ENCODE data around the gene FBRSL1. TPM values are rescaled to one million over a fixed set of nuclear protein-coding genes. Genes with fewer than 3 reads are reported as not detected.

The FBRSL1 gene
- total and polyA plus RNA-seq, 2 donors (not counting 3 experiments of a cell fraction or from before 2014, with no cell fraction given) = 19.3 to 79.8 TPM

GRCh38 chr12:132494294-132495164 is 4.6 kb downstream of the FBRSL1 start:
- intact Hi-C loops (cut with micrococcal nuclease) = no loop called here
- FAIRE-seq (no peak), DNase-seq (ENCODE audit: low read depth, low spot score) (no peak)
- POLR2A ChIA-PET = no interaction called here
- Histone ChIP-seq H3K36me3 (ENCODE audit: control insufficient read depth in 2 of 2, extremely low read depth in 1 of 2, insufficient read depth in 2 of 2, low read length in 2 of 2) (no peaks in the 10 kb centered on the region), H3K9me1 (replicated peaks; ENCODE audit: control insufficient read depth, extremely low read depth, insufficient read depth, low read length) (no peaks in the 10 kb centered on the region), H3K4me1 (ENCODE audit: control insufficient read depth, extremely low read depth, insufficient read depth, low read length) (peaks cover 11% of the 10 kb centered on the region), H3K27me3 (ENCODE audit: control insufficient read depth in 2 of 2, insufficient read depth in 2 of 2, low read length in 2 of 2) (no peaks in the 10 kb centered on the region), H4K20me1 (replicated peaks; ENCODE audit: control insufficient read depth, extremely low read depth, insufficient read depth, low read length) (peaks cover 3% of the 10 kb centered on the region), H3K9ac (replicated peaks; ENCODE audit: extremely low read depth, insufficient read depth, low read length) (no peak overlapping the region), H3K79me2 (ENCODE audit: control insufficient read depth, insufficient read depth, low read length) (peaks cover 62% of the 10 kb centered on the region), H3K27ac (ENCODE audit: insufficient read depth, low read depth, low read length) (no peak overlapping the region), H3K4me2 (ENCODE audit: insufficient read depth, low read length) (no peak overlapping the region), H3K4me3 (replicated peaks in 1 of 3; ENCODE audit: insufficient read depth in 1 of 3, low read depth in 1 of 3, low read length in 3 of 3) (no peak overlapping the region), H2AFZ (ENCODE audit: low read depth, low read length) (no peak overlapping the region), H3K9me3 (replicated peaks; ENCODE audit: control insufficient read depth, insufficient read depth, low read length) (no peaks in the 10 kb centered on the region)
- dilution Hi-C loops (cut with MboI; ENCODE audit: extremely low pct_ligation_motif_present, low sequenced_read_pairs) = no loop called here
- CTCF ChIA-PET = interaction anchor here (1.2 kb wide), 1 partner anchor 12 kb away, joined by 3 read pairs; no protein-coding TSS in a partner anchor
- TF ChIP-seq EZH2 (IDR thresholded peaks at IDR 0.05; ENCODE audit: borderline replicate concordance, low read depth, low read length, severe bottlenecking) = no peak
- no peak for TF ChIP-seq MYC (IDR thresholded peaks at IDR 0.05; ENCODE audit: low read depth, low read length)
- no peak for TF ChIP-seq JUN (IDR thresholded peaks at IDR 0.05; ENCODE audit: borderline replicate concordance, insufficient read depth, insufficient read length, low read depth)
- TF ChIP-seq CTCF (IDR thresholded peaks at IDR 0.05; ENCODE audit: extremely low read depth in 1 of 2, insufficient read depth in 1 of 2, low read depth in 1 of 2, low read length in 2 of 2) = no peak
- TF ChIP-seq MAX (IDR thresholded peaks at IDR 0.05; ENCODE audit: insufficient read depth, insufficient read length) = no peak
- TF ChIP-seq GATA2 (IDR thresholded peaks at IDR 0.05; ENCODE audit: insufficient read depth, insufficient read length, low read depth, low read length) = no peak
- no peak for TF ChIP-seq FOS (IDR thresholded peaks at IDR 0.05; ENCODE audit: borderline replicate concordance, insufficient read depth, low read length)
- no peak for TF ChIP-seq POLR2A (IDR thresholded peaks at IDR 0.05; ENCODE audit: low read depth, low read length)
- TF ChIP-seq POLR2AphosphoS5 (IDR thresholded peaks at IDR 0.05; ENCODE audit: insufficient read depth, low read depth, low read length) = no peak
- BruUV-seq (replicated peaks) = no TSS peak
